KOPT-K1 (cell line): ENCODE measurements around the gene DBX1.
"Not testable (repeated sequence)": the region's sequence is repeated elsewhere in the genome, so short reads cannot be mapped to it uniquely, and the experiment has no call there.

ENCODE experiments used
- H3K27ac ChIP-seq: fragments of 200-600 bp; sonication (generic); 2 replicates; pipeline ENCODE4 v1.5.1; 2016; ENCODE audit warnings: antibody characterized with exemption, mild to moderate bottlenecking, low read depth, low read length; ENCODE audit not compliant: poor library complexity, severe bottlenecking
- H3K36me3 ChIP-seq: fragments of 200-600 bp; sonication (generic); 2 replicates; pipeline ENCODE4 v1.5.1; 2017; ENCODE audit warnings: antibody characterized with exemption, mild to moderate bottlenecking, low read length, moderate library complexity; ENCODE audit not compliant: insufficient read depth
- H3K9me3 ChIP-seq: fragments of 200-600 bp; sonication (generic); 2 replicates; pipeline ENCODE4 v1.5.1; 2017; ENCODE audit warnings: antibody characterized with exemption, low read length, mild to moderate bottlenecking; ENCODE audit not compliant: insufficient read depth, poor library complexity, severe bottlenecking

The DBX1 gene

DNA sequence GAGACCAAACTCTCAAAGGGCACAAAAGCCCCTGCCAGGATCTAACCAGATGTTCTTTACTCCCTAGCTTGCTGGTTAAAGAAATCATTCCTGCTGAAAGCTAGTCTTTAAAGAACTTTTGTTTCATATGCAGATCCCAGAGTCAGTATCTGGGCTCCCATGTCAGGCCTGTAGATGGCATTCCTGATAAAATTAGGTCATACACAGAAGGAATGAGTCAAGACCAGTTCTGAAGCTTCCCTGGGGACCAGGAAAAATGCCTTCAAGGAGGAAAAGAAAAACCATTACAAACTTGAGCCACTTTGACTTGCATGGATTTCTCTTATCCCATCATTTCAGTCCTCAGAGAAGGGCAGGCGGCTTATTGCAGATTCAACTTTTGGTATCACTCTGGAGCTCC, 5.9 kb downstream of the DBX1 start:
- no peak overlapping the region for H3K27ac ChIP-seq

DNA sequence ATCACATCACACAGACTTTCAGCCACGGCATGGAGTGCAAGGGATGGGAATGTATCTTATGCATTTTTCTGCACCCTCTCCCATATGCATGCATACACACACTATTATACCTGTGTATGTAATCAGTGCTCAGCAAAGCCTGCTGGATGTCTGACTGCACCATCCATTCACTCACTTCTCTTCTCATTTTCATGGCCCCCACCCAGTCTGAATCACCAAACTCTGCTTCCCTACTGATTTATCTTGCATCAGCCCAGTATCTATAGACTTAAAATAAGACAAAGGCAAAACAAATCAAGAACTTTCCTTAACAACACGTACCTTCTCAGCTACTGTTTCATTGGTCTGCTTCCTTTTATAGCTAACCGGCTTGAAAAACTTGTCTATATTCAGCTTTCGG, 21.6 kb downstream of the DBX1 start:
- Histone ChIP-seq H3K9me3 (no peaks in the 10 kb centered on the region), H3K36me3 (no peaks in the 10 kb centered on the region), H3K27ac (no peak overlapping the region)

More for the DNA sequence above, 5.9 kb downstream of the DBX1 start:
- H3K36me3 ChIP-seq = no peaks in the 10 kb centered on the region
- H3K9me3 ChIP-seq = no peaks in the 10 kb centered on the region

DNA sequence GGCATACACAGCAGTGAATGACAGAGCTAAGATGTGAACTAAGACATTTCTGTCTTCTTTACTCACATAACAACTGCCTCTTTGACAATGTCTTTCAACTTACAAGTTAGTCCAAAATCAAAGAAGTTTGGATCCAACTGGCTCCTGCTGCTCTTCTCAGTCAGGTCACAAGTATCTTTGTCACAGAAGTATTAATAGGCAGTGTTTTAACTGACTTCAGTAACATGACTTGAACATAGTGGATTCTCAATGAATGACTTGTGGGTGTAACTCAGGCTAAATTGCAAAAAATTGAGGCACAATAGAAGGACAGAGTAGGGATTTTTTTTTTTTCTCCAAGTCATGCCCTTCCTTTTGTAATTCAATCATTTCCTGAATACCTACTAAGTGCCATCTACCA, 22.6 kb downstream of the DBX1 start:
- H3K27ac ChIP-seq = no peak overlapping the region
- no peaks in the 10 kb centered on the region for H3K9me3 ChIP-seq
- no peaks in the 10 kb centered on the region for H3K36me3 ChIP-seq

DNA sequence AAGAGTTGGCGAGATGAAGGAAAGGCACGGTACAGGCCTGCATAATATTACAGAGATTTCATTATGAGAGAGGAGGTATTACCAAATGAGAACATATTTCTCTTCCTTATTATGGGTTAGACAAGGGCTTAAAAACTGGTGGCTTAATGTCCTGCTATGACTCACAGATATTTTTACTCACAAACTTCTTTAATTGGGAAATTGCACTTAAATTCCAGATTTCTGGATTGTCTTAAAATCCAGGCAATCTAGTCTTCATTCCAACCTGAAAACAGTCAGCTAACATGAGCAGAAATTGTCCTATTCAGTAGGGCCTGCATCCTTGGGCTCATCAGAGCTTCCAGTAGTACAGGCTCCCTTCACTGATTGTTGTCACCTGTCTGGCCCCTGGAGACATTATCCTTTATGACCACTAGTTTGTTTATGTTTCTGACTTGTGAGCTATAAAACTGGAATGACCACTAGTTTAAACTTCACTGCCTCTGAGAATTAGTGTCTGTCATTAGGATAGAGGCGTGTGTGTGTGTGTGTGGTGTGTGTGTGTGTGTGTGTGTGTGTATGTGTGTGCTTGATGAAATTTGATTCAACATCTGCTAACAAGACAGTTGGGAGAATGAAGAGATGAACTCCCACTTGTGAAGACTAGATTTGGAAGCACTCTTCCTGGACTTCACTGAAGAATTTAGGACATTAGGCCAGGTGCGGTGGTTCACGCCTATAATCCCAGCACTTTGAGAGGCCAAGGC, 25.1 kb downstream of the DBX1 start:
- Histone ChIP-seq H3K9me3 (no peaks in the 10 kb centered on the region), H3K36me3 (no peaks in the 10 kb centered on the region), H3K27ac (no peak overlapping the region)

DNA sequence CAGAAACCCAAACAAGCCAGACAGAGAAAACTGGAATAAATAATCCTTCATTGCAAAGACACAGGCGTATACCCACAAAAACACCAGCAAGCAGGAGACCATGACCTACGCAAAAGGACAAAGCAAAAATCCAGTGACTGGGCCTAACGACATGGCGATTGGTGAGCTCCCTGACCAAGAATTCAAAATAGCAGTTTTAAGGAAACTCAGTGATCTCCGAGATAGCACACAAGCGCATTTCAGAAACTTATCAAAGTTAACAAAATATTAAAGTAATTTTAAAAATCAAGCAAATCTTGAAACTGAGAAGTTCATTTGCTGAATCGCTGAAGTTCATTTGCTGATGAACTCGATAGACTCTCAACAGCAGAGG, 27.6 kb downstream of the DBX1 start:
- H3K36me3 ChIP-seq = no peaks in the 10 kb centered on the region
- H3K27ac ChIP-seq = no peak overlapping the region
- no peaks in the 10 kb centered on the region for H3K9me3 ChIP-seq

GRCh38 chr11:20131788-20132666, 28.2 kb downstream of the DBX1 start:
- Histone ChIP-seq H3K9me3 (no peaks in the 10 kb centered on the region), H3K27ac (no peak overlapping the region), H3K36me3 (no peaks in the 10 kb centered on the region)

DNA sequence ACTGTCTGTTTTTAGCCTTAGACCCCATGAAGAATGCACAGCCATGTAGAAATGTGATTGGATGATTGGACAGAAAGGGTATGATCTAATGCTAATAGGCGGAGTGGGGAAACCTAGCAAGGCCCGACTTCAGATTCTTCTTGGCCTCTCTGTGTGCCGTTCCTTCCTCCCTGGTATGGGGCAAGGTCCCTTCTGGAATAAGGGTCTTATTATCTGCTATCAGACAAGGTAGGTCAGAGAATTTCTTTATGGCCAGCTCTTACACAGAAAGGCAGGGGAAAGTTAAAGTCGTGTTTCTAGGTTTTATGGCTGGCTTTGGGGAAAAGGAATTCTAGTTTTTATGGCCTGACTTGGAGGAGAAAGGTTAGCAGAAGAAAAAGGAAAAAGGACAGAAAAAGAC, 30.6 kb downstream of the DBX1 start:
- Histone ChIP-seq H3K9me3 (no peaks in the 10 kb centered on the region), H3K27ac (no peak overlapping the region), H3K36me3 (no peaks in the 10 kb centered on the region)

GRCh38 chr11:20128528-20128825, 31.8 kb downstream of the DBX1 start:
- H3K9me3 ChIP-seq, H3K27ac ChIP-seq, H3K36me3 ChIP-seq: not testable (repeated sequence)

DNA sequence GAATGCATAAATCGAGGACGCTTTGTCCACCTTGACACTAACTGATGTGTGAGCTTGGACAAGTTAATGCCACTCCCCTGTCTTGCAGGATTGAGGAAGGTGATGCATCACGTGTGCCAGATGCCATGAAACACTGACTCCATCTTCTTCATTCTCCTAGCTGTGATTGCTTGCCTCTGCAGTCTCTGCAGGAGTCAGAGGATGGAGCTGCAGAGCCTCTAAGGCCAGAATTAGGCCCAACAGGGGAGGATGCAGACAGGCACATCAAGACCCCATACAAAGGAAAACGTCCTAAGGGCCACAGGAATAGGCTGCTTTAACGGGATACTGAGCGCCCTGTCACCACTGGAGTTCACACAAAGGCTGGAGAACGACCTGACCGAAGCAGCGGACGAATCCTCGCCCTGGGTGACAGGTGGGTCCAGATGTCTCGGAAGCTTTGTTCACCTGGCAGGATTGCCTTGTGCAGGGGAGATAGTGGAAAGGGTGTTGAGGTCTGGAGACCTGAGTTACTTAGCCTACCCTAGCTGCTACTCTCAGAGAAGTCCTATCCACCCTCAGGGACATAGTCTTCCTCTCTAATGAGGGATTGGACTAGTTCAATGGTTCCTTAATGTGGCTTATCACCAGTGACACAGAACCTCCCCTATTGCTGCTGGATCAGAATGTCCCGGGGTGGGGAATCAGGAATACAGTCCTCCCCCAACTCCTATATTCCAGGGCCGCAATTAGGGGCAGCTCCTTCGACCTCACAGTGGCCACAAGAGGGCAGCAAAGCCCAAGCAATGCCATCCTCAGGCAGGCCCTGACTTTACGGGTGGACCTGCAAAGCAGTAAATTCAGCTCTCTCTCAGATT, 32.4 kb downstream of the DBX1 start:
- H3K9me3 ChIP-seq = no peaks in the 10 kb centered on the region
- H3K27ac ChIP-seq = no peak overlapping the region
- H3K36me3 ChIP-seq = no peaks in the 10 kb centered on the region

DNA sequence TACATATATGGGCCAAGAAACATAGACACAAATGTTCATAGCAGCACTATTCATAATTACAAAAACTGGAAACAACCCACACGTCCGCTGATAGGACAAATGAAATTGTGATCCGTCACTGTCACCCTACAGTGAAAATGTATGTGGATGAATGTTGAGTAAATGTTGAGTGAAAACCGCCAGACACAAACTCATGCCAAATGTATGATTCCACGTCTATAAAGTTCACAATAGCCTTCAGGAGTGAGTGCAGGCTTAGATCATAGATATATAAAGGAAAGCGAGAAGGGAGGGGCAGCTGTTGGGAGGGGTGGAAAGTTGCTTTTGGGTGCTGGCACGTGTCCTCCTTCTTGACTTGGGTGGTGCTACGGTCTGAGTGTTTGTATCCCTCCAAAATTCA, 33.6 kb downstream of the DBX1 start:
- no peaks in the 10 kb centered on the region for H3K36me3 ChIP-seq
- no peaks in the 10 kb centered on the region for H3K9me3 ChIP-seq
- no peak overlapping the region for H3K27ac ChIP-seq

GRCh38 chr11:20125927-20126326, 34.3 kb downstream of the DBX1 start:
- H3K9me3 ChIP-seq = no peaks in the 10 kb centered on the region
- no peaks in the 10 kb centered on the region for H3K36me3 ChIP-seq
- H3K27ac ChIP-seq = no peak overlapping the region

DNA sequence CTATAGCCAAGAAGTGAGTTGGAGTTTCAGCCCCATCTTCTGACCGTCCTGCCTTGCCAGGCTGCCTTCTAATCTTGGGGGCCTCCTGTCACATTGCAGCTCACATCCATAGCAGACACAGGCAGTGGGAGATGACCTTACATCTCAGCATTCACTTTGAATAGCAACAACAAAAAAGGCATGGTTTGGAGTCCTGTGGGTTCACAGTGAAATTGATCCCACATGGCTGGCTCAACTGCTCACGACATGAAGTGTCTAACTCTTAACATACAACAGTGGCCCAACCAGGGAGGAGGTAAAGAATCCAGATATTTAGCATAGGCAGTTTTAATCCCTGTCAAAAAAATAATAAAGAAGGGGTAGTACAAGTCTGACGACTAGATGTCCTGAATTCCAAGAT, 38.1 kb downstream of the DBX1 start:
- Histone ChIP-seq H3K27ac (no peak overlapping the region), H3K9me3 (no peaks in the 10 kb centered on the region), H3K36me3 (no peaks in the 10 kb centered on the region)

GRCh38 chr11:20120134-20120925, 39.9 kb downstream of the DBX1 start:
- Histone ChIP-seq H3K27ac (no peak overlapping the region), H3K9me3 (no peaks in the 10 kb centered on the region), H3K36me3 (no peaks in the 10 kb centered on the region)

GRCh38 chr11:20119315-20119714, 41.0 kb downstream of the DBX1 start:
- Histone ChIP-seq H3K36me3 (no peaks in the 10 kb centered on the region), H3K27ac (no peak overlapping the region), H3K9me3 (no peaks in the 10 kb centered on the region)

DNA sequence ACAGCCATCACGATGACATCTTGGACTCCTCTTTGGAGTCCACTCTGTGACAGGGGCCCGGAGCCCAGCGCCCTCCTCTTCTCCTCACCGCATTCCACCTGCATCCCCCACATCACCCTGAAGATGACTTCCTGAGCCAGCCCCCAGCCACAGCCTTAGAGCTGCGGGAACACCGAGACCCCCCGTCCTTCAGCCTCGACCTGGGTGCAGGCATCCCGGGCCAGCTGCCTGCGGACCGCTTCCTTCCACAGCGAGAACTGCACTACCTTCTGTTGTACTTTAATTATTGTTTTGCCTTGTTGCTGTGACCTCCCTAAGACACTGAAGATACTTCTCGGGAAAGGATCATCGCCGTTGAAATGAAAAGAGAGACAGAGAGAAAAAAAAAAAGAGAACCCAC, 42.1 kb downstream of the DBX1 start:
- H3K9me3 ChIP-seq = no peaks in the 10 kb centered on the region
- no peak overlapping the region for H3K27ac ChIP-seq
- H3K36me3 ChIP-seq = no peaks in the 10 kb centered on the region
